H1 (cell line): Measurements from ENCODE around the gene SLTM.

Experiments
- CBX5 ChIP-seq: fragments of 300-800, 300-1000 bp; sonication (generic); IDR thresholded peaks from 2 replicates; pipeline ENCODE4 v1.7.1; 2016; ENCODE audit warnings: antibody characterized with exemption, low read length, low read depth
- CHD2 ChIP-seq: IDR thresholded peaks from 2 replicates; pipeline ENCODE4 v1.6.1; 2012; ENCODE audit warnings: low read length, improper control_type of control experiment
- CREB1 ChIP-seq: IDR thresholded peaks from 2 replicates; pipeline ENCODE4 v1.6.1; 2012; ENCODE audit warnings: inconsistent platforms
- CTBP2 ChIP-seq: IDR thresholded peaks from 2 replicates; pipeline ENCODE4 v1.7.0; 2011; ENCODE audit warnings: borderline replicate concordance, mild to moderate bottlenecking, moderate library complexity, mixed read lengths, low read length; ENCODE audit not compliant: insufficient read depth, insufficient read length
- EP300 ChIP-seq, 2 experiments: IDR thresholded peaks; 1 replicate in 1 of 2; 2 replicates in 1 of 2; pipeline ENCODE4 v1.6.1; 2011 to 2012; ENCODE audit warnings: low read depth in 2 of 2, low read length in 2 of 2, mild to moderate bottlenecking in 2 of 2, borderline replicate concordance in 1 of 2, inconsistent platforms in 1 of 2, moderate library complexity in 1 of 2
- GABPA ChIP-seq: IDR thresholded peaks from 2 replicates; pipeline ENCODE4 v1.6.1; 2011; ENCODE audit warnings: mild to moderate bottlenecking, low read length, moderate library complexity, borderline replicate concordance; ENCODE audit not compliant: insufficient read depth
- HDAC2 ChIP-seq, 2 experiments: fragments of 300-600 bp in 1 of 2; sonication (generic) in 1 of 2; IDR thresholded peaks; 2 replicates each; pipeline ENCODE4 v1.6.1; 2011 to 2012; ENCODE audit warnings: low read depth in 2 of 2, low read length in 2 of 2, mild to moderate bottlenecking in 2 of 2, moderate library complexity in 2 of 2, borderline replicate concordance in 1 of 2, inconsistent platforms in 1 of 2
- POLR2A ChIP-seq, 2 experiments: IDR thresholded peaks; 1 replicate in 1 of 2; 2 replicates in 1 of 2; pipeline ENCODE4 v1.6.1; 2011; ENCODE audit warnings: low read depth in 2 of 2, low read length in 2 of 2, mild to moderate bottlenecking in 2 of 2; ENCODE audit errors: control extremely low read depth in 1 of 2
- POLR2AphosphoS5 ChIP-seq: IDR thresholded peaks from 2 replicates; pipeline ENCODE4 v1.6.1; 2011; ENCODE audit warnings: low read depth, low read length
- RAD21 ChIP-seq, 2 experiments: IDR thresholded peaks in 1 of 2; conservative IDR thresholded peaks in 1 of 2; 2 replicates each; pipeline ENCODE4 v1.6.1; 2011; ENCODE audit warnings: low read depth in 2 of 2, low read length in 2 of 2, improper control_type of control experiment in 1 of 2, inconsistent platforms in 1 of 2, mild to moderate bottlenecking in 1 of 2, moderate library complexity in 1 of 2
- RBBP5 ChIP-seq: IDR thresholded peaks from 2 replicates; pipeline ENCODE4 v1.7.1; 2012; ENCODE audit warnings: low read depth, mild to moderate bottlenecking, inconsistent platforms, low read length, moderate library complexity, borderline replicate concordance
- SIX5 ChIP-seq: IDR thresholded peaks from 2 replicates; pipeline ENCODE4 v1.6.1; 2011; ENCODE audit warnings: mild to moderate bottlenecking, low read depth, low read length
- SP1 ChIP-seq: IDR thresholded peaks from 2 replicates; pipeline ENCODE4 v1.6.1; 2011; ENCODE audit warnings: low read depth, low read length
- TF ChIP-seq, protein P1 (sequence below), 3 experiments: IDR thresholded peaks; 1 replicate in 2 of 3; 2 replicates in 1 of 3; pipeline versions ENCODE4 v1.5.1 to v1.6.1; 2011; ENCODE audit warnings: low read length in 3 of 3, mild to moderate bottlenecking in 3 of 3, inconsistent platforms in 2 of 3, low read depth in 1 of 3, moderate library complexity in 1 of 3; ENCODE audit not compliant: insufficient read depth in 1 of 3; ENCODE audit errors: control extremely low read depth in 1 of 3

DNA sequence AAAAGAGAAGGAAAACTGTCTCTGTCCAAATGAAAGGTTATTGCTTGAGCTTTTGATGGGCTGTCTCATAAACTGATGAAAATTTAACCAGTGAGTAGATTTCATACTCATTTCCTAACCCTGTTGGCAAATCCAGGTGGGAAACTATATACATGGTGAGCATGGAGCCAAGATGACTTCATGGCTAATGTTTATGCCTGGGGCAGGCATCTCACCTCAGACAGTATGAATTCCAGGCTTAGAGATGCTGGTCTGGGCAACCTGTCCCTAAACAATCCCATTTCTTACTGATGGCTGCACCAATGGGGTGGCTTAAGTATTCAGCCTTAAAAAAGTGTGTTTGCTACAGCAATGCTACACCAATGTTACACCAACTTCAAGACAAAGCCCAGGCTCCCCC is 58.1 kb downstream of the SLTM start:
- TF ChIP-seq RBBP5: no peak
- TF ChIP-seq CTBP2: no peak
- TF ChIP-seq GABPA: no peak
- TF ChIP-seq, protein P1, sequence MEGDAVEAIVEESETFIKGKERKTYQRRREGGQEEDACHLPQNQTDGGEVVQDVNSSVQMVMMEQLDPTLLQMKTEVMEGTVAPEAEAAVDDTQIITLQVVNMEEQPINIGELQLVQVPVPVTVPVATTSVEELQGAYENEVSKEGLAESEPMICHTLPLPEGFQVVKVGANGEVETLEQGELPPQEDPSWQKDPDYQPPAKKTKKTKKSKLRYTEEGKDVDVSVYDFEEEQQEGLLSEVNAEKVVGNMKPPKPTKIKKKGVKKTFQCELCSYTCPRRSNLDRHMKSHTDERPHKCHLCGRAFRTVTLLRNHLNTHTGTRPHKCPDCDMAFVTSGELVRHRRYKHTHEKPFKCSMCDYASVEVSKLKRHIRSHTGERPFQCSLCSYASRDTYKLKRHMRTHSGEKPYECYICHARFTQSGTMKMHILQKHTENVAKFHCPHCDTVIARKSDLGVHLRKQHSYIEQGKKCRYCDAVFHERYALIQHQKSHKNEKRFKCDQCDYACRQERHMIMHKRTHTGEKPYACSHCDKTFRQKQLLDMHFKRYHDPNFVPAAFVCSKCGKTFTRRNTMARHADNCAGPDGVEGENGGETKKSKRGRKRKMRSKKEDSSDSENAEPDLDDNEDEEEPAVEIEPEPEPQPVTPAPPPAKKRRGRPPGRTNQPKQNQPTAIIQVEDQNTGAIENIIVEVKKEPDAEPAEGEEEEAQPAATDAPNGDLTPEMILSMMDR (IDR thresholded peaks at IDR 0.05; ENCODE audit: control extremely low read depth in 1 of 3, insufficient read depth in 1 of 3, low read depth in 1 of 3, low read length in 3 of 3): no peak
- TF ChIP-seq CBX5: no peak
- no peak for TF ChIP-seq HDAC2 (IDR thresholded peaks at IDR 0.05; ENCODE audit: borderline replicate concordance in 1 of 2, low read depth in 2 of 2, low read length in 2 of 2)
- TF ChIP-seq CREB1: no peak
- no peak for TF ChIP-seq EP300 (IDR thresholded peaks at IDR 0.05; ENCODE audit: borderline replicate concordance in 1 of 2, low read depth in 2 of 2, low read length in 2 of 2)
- no peak for TF ChIP-seq CHD2
- TF ChIP-seq POLR2A (IDR thresholded peaks at IDR 0.05; ENCODE audit: control extremely low read depth in 1 of 2, low read depth in 2 of 2, low read length in 2 of 2): no peak
- no peak for TF ChIP-seq RAD21 (IDR thresholded peaks at IDR 0.05 in 1 of 2, conservative IDR thresholded peaks at IDR 0.05 in 1 of 2; ENCODE audit: low read depth in 2 of 2, low read length in 2 of 2)
- TF ChIP-seq POLR2AphosphoS5: no peak
- TF ChIP-seq SP1: no peak
- no peak for TF ChIP-seq SIX5
